Mesenchymal stem cell (in vitro differentiated cells and primary cell): ENCODE data around the gene IL1RL2.
A peak's percentile ranks its signal among the peaks of the same experiment; 100 is the strongest.

ENCODE experiments used
- DNase-seq: peaks from one replicate; pipeline ENCODE4 v3.0.0-alpha.2; 2013
- H2AFZ ChIP-seq: one replicate; pipeline ENCODE4 v1.6.1; 2013; ENCODE audit warnings: low read depth, mild to moderate bottlenecking, control low read depth, inconsistent platforms, low read length, moderate library complexity
- H2AK5ac ChIP-seq: 2 replicates; pipeline ENCODE4 v1.6.1; 2013; ENCODE audit warnings: low read length, moderate library complexity, mild to moderate bottlenecking, inconsistent platforms; ENCODE audit not compliant: severe bottlenecking
- H2BK120ac ChIP-seq: one replicate; pipeline ENCODE4 v1.6.1; 2013; ENCODE audit warnings: low read depth, mild to moderate bottlenecking, inconsistent platforms, low read length, moderate library complexity
- H2BK12ac ChIP-seq, 2 experiments: one replicate each; pipeline ENCODE4 v1.6.1; 2013; ENCODE audit warnings: inconsistent platforms in 2 of 2, low read length in 2 of 2, mild to moderate bottlenecking in 2 of 2, moderate library complexity in 2 of 2, control low read depth in 1 of 2
- H2BK15ac ChIP-seq: one replicate; pipeline ENCODE4 v1.6.1; 2013; ENCODE audit warnings: mild to moderate bottlenecking, low read depth, inconsistent platforms; ENCODE audit not compliant: poor library complexity, severe bottlenecking
- H2BK5ac ChIP-seq: 2 replicates; pipeline ENCODE4 v1.6.1; 2013; ENCODE audit warnings: low read depth, mild to moderate bottlenecking, low read length, control low read depth, inconsistent platforms; ENCODE audit not compliant: poor library complexity, severe bottlenecking
- H3K14ac ChIP-seq, 2 experiments: one replicate each; pipeline ENCODE4 v1.6.1; 2013; ENCODE audit warnings: inconsistent platforms in 2 of 2, low read length in 2 of 2, control low read depth in 1 of 2, mild to moderate bottlenecking in 1 of 2, moderate library complexity in 1 of 2
- H3K18ac ChIP-seq, 2 experiments: one replicate each; pipeline ENCODE4 v1.6.1; 2013; ENCODE audit warnings: inconsistent platforms in 2 of 2, low read length in 2 of 2, control low read depth in 1 of 2, low read depth in 1 of 2, mild to moderate bottlenecking in 1 of 2
- H3K23ac ChIP-seq, 2 experiments: one replicate each; pipeline ENCODE4 v1.6.1; 2013; ENCODE audit warnings: inconsistent platforms in 2 of 2, low read length in 2 of 2, mild to moderate bottlenecking in 2 of 2, moderate library complexity in 2 of 2, control low read depth in 1 of 2
- H3K27ac ChIP-seq: 2 replicates; pipeline ENCODE4 v1.5.1; 2013; ENCODE audit warnings: mild to moderate bottlenecking, moderate library complexity, low read length, control low read depth, inconsistent platforms; ENCODE audit not compliant: poor library complexity, severe bottlenecking
- H3K27me3 ChIP-seq, 2 experiments: 2 replicates each; pipeline versions ENCODE4 v1.6.1 to v1.7.0; 2013; ENCODE audit warnings: low read length in 2 of 2, mild to moderate bottlenecking in 2 of 2, moderate library complexity in 2 of 2, control low read depth in 1 of 2, inconsistent platforms in 1 of 2; ENCODE audit not compliant: control insufficient read depth in 1 of 2, insufficient read depth in 1 of 2
- H3K36me3 ChIP-seq, 2 experiments: 2 replicates each; pipeline versions ENCODE4 v1.6.1 to v1.7.0; 2013; ENCODE audit warnings: low read length in 2 of 2, control low read depth in 1 of 2, inconsistent platforms in 1 of 2, low read depth in 1 of 2, mild to moderate bottlenecking in 1 of 2; ENCODE audit not compliant: insufficient read depth in 2 of 2, control insufficient read depth in 1 of 2
- H3K4ac ChIP-seq, 2 experiments: one replicate each; pipeline ENCODE4 v1.6.1; 2013; ENCODE audit warnings: inconsistent platforms in 2 of 2, low read length in 2 of 2, mild to moderate bottlenecking in 2 of 2, moderate library complexity in 2 of 2, control low read depth in 1 of 2, low read depth in 1 of 2
- H3K4me1 ChIP-seq: 2 replicates; pipeline ENCODE4 v1.6.1; 2013; ENCODE audit warnings: low read depth, low read length, control low read depth; ENCODE audit not compliant: control insufficient read depth, insufficient read depth
- H3K4me2 ChIP-seq: 2 replicates; pipeline ENCODE4 v1.6.1; 2013; ENCODE audit warnings: low read length, mild to moderate bottlenecking, inconsistent platforms; ENCODE audit not compliant: poor library complexity, severe bottlenecking
- H3K4me3 ChIP-seq, 2 experiments: 2 replicates each; pipeline versions ENCODE4 v1.5.1 to v1.7.0; 2013; ENCODE audit warnings: low read length in 2 of 2, mild to moderate bottlenecking in 2 of 2, control low read depth in 1 of 2, low read depth in 1 of 2; ENCODE audit not compliant: insufficient read depth in 1 of 2
- H3K79me1 ChIP-seq: replicated peaks from 2 replicates; pipeline ENCODE4 v1.6.1; 2013; ENCODE audit warnings: mild to moderate bottlenecking, control low read depth, low read length, inconsistent platforms; ENCODE audit not compliant: poor library complexity, severe bottlenecking
- H3K9ac ChIP-seq: 2 replicates; pipeline ENCODE4 v1.7.0; 2013; ENCODE audit warnings: mild to moderate bottlenecking, low read length, moderate library complexity
- H3K9me3 ChIP-seq: 2 replicates; pipeline ENCODE4 v1.7.0; 2013; ENCODE audit warnings: mild to moderate bottlenecking, low read length; ENCODE audit not compliant: control insufficient read depth
- H4K8ac ChIP-seq: one replicate; pipeline ENCODE4 v1.6.1; 2013; ENCODE audit warnings: inconsistent platforms, mild to moderate bottlenecking, low read length, moderate library complexity
- H4K91ac ChIP-seq: one replicate; pipeline ENCODE4 v1.6.1; 2013; ENCODE audit warnings: mild to moderate bottlenecking, low read length, inconsistent platforms
- WGBS: methylation state at CpG from one replicate; pipeline ENCODE4 v1.1.7; 2013; ENCODE audit warnings: mixed read lengths; 5-methylcytosine and 5-hydroxymethylcytosine counted together

IL1RL2 gene

GRCh38 chr2:102261467-102262135 lies 74.8 kb downstream of the IL1RL2 start:
- H2AK5ac ChIP-seq = no peak overlapping the region
- no peak for DNase-seq
- H4K8ac ChIP-seq = no peak overlapping the region
- no peak overlapping the region for H4K91ac ChIP-seq
- no peak overlapping the region for H2BK120ac ChIP-seq
- no peak overlapping the region for H2BK5ac ChIP-seq
- H3K4ac ChIP-seq = no peak overlapping the region
- WGBS = 93% methylated on average over 5 of the region's 5 CpGs
- no peak overlapping the region for H3K4me3 ChIP-seq
- H3K23ac ChIP-seq = no peak overlapping the region
- no peak overlapping the region for H3K14ac ChIP-seq
- H2BK12ac ChIP-seq = peak overlapping the region in 1 of 2 experiments; percentile 38
- no peaks in the 10 kb centered on the region for H3K9me3 ChIP-seq
- no peak overlapping the region for H3K27ac ChIP-seq
- peaks cover 0 to 70% of the 10 kb centered on the region in 2 experiments for H3K27me3 ChIP-seq
- H2AFZ ChIP-seq = no peak overlapping the region
- no peak overlapping the region for H3K4me2 ChIP-seq
- H3K9ac ChIP-seq = no peak overlapping the region
- H3K36me3 ChIP-seq = no peaks in the 10 kb centered on the region
- H2BK15ac ChIP-seq = no peak overlapping the region
- no peaks in the 10 kb centered on the region for H3K79me1 ChIP-seq
- peak overlapping the region in 1 of 2 experiments; percentile 8 for H3K18ac ChIP-seq
- H3K4me1 ChIP-seq = peaks cover 4% of the 10 kb centered on the region

GRCh38 chr2:102262216-102263129 lies 75.7 kb downstream of the IL1RL2 start:
- Histone ChIP-seq H3K27ac (no peak overlapping the region), H2BK5ac (no peak overlapping the region), H3K9me3 (no peaks in the 10 kb centered on the region), H2BK120ac (no peak overlapping the region), H4K8ac (no peak overlapping the region), H2BK15ac (no peak overlapping the region), H3K27me3 (peaks cover 6 to 72% of the 10 kb centered on the region in 2 experiments), H2AFZ (no peak overlapping the region), H2BK12ac (peak overlapping the region; percentile 10 to 32), H3K23ac (no peak overlapping the region), H2AK5ac (no peak overlapping the region), H3K14ac (no peak overlapping the region), H3K4ac (no peak overlapping the region), H3K36me3 (no peaks in the 10 kb centered on the region), H3K79me1 (no peaks in the 10 kb centered on the region), H3K4me1 (peaks cover 2% of the 10 kb centered on the region), H3K9ac (no peak overlapping the region), H3K18ac (peak overlapping the region in 1 of 2 experiments; percentile 8), H3K4me2 (no peak overlapping the region), H3K4me3 (no peak overlapping the region), H4K91ac (peak overlapping the region; percentile 35)
- DNase-seq = peak; percentile 70
- WGBS = 84% methylated on average over 5 of the region's 6 CpGs

DNA sequence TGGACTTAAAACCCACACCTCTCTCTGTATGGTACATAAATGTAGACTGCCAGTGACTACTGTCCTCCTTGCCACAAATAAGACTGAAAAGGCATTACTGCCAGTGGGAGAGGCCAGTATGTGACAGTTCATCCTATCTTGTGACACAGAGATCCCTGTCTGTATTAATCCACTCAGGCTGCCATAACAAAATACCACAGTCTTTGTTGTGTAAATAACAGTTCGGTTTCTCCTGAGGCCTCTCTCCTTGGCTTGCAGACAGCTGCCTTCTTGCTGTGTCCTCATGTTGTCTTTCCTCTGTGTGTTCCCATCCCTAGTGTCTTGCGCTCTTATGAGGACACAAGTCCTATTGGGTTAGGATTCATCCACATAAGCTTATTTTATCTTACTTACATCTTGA lies 78.1 kb downstream of the IL1RL2 start:
- Histone ChIP-seq H2BK15ac (no peak overlapping the region), H2BK5ac (no peak overlapping the region), H2BK12ac (peak overlapping the region in 1 of 2 experiments; percentile 70), H3K4me2 (no peak overlapping the region), H4K8ac (no peak overlapping the region), H3K27ac (no peak overlapping the region), H4K91ac (no peak overlapping the region), H3K9ac (no peak overlapping the region), H3K36me3 (no peaks in the 10 kb centered on the region), H3K23ac (no peak overlapping the region), H3K14ac (no peak overlapping the region), H3K27me3 (peaks cover 9 to 83% of the 10 kb centered on the region in 2 experiments), H3K4ac (peak overlapping the region in 1 of 2 experiments; percentile 26), H3K4me1 (peaks cover 3% of the 10 kb centered on the region), H3K18ac (peak overlapping the region in 1 of 2 experiments; percentile 42), H3K9me3 (no peaks in the 10 kb centered on the region), H2AFZ (no peak overlapping the region), H2AK5ac (no peak overlapping the region), H3K79me1 (no peaks in the 10 kb centered on the region), H2BK120ac (no peak overlapping the region), H3K4me3 (no peak overlapping the region)
- WGBS = 45% methylated on average over 1 of the region's 2 CpGs
- peak; percentile 53 for DNase-seq

- H2BK12ac ChIP-seq = peak overlapping the region; percentile 50 to 96
- H3K4me3 ChIP-seq = no peak overlapping the region
- H3K36me3 ChIP-seq = no peaks in the 10 kb centered on the region
- H3K4me1 ChIP-seq = peaks cover 4% of the 10 kb centered on the region
- no peaks in the 10 kb centered on the region for H3K9me3 ChIP-seq
- no peak overlapping the region for H3K27ac ChIP-seq
- H3K79me1 ChIP-seq = no peaks in the 10 kb centered on the region
- no peak overlapping the region for H3K23ac ChIP-seq
- H3K18ac ChIP-seq = peak overlapping the region; percentile 79 to 98
- no peak overlapping the region for H2BK5ac ChIP-seq
- WGBS = 22% methylated on average over 1 of the region's 1 CpG
- H2BK120ac ChIP-seq = peak overlapping the region; percentile 82
- peak; percentile 86 for DNase-seq
- no peak overlapping the region for H2AK5ac ChIP-seq
- peak overlapping the region; percentile 98 for H4K8ac ChIP-seq
- peaks cover 13 to 91% of the 10 kb centered on the region in 2 experiments for H3K27me3 ChIP-seq
- H3K4me2 ChIP-seq = no peak overlapping the region
- peak overlapping the region; percentile 96 for H4K91ac ChIP-seq
- H3K9ac ChIP-seq = no peak overlapping the region
- H2BK15ac ChIP-seq = peak overlapping the region; percentile 74
- no peak overlapping the region for H2AFZ ChIP-seq
- H3K4ac ChIP-seq = peak overlapping the region; percentile 52 to 89
- no peak overlapping the region for H3K14ac ChIP-seq
Measured at GRCh38 chr2:102266204-102266603, 79.4 kb downstream of the IL1RL2 start.
